GM12878 (cell line): ENCODE data around the gene BCHE. TPM values are rescaled to one million over a fixed set of nuclear protein-coding genes. Genes with fewer than 3 reads are reported as not detected.

Experiments used
- ATAC-seq: fragments of 200-7000 bp; cut with Tn5 transposase; 3 replicates; pipeline ENCODE4 v1.9.1; 2020; ENCODE audit warnings: mild to moderate bottlenecking, moderate library complexity
- BruUV-seq: library from RNA; stranded (reverse); fragments of 400-500 nt; replicated peaks from 2 replicates; lab custom pipeline; 2021; lab: Mats Ljungman, UMichigan
- CTCF ChIA-PET: fragments of 300-600 bp; sonication (Branson Sonifier 250); formaldehyde crosslinking; extraction: SDS; loops from one replicate; lab custom pipeline; 2021; ENCODE audit warnings: inconsistent platforms; lab: Yijun Ruan, JAX
- POLR2A ChIA-PET: fragments of 350-600 bp; formaldehyde crosslinking; extraction: SDS; loops from one replicate; lab custom pipeline; 2021; ENCODE audit warnings: inconsistent platforms; lab: Charles Lee
- RAD21 ChIA-PET: fragments of 300-600 bp; sonication (Branson Sonifier 250); formaldehyde crosslinking; loops from one replicate; lab custom pipeline; 2023; ENCODE audit warnings: antibody characterized with exemption; ENCODE audit not compliant: unreplicated experiment; lab: Charles Lee
- SMC1A ChIA-PET: fragments of 300-600 bp; sonication (Branson Sonifier 250); formaldehyde crosslinking; loops from one replicate; lab custom pipeline; 2023; ENCODE audit not compliant: unreplicated experiment, uncharacterized antibody; lab: Charles Lee
- DNase-seq: peaks from one replicate; pipeline ENCODE4 v3.0.0-alpha.2; 2011; ENCODE audit warnings: low read depth, low spot score
- FAIRE-seq: peaks from 3 replicates; lab custom pipeline; 2011; peaks lifted over from hg19 to GRCh38; lab: Jason Lieb, UNC
- H2AFZ ChIP-seq: 2 replicates; pipeline ENCODE4 v1.6.0; 2011; ENCODE audit warnings: low read depth, low read length, control low read depth; ENCODE audit not compliant: control insufficient read depth
- H3K27ac ChIP-seq: 2 replicates; pipeline ENCODE4 v1.5.1; 2011; ENCODE audit warnings: control low read depth; ENCODE audit not compliant: control insufficient read depth, insufficient read depth
- H3K27me3 ChIP-seq, 2 experiments: replicated peaks in 1 of 2; 2 replicates each; pipeline versions ENCODE4 v1.6.0 to v1.6.1; 2011; ENCODE audit warnings: low read length in 1 of 2; ENCODE audit not compliant: control insufficient read depth in 2 of 2, insufficient read depth in 2 of 2
- H3K36me3 ChIP-seq, 2 experiments: 2 replicates each; pipeline ENCODE4 v1.5.1; 2011; ENCODE audit warnings: low read length in 1 of 2; ENCODE audit not compliant: control insufficient read depth in 2 of 2, insufficient read depth in 2 of 2
- H3K4me1 ChIP-seq: 2 replicates; pipeline ENCODE4 v1.6.1; 2011; ENCODE audit warnings: mild to moderate bottlenecking, low read length, moderate library complexity, mixed read lengths; ENCODE audit not compliant: control insufficient read depth, insufficient read depth
- H3K4me2 ChIP-seq: 2 replicates; pipeline ENCODE4 v1.6.0; 2011; ENCODE audit warnings: control low read depth; ENCODE audit not compliant: control insufficient read depth, insufficient read depth
- H3K4me3 ChIP-seq: fragments of 200-600 bp; sonication (generic); 2 replicates; pipeline ENCODE4 v1.5.1; 2016
- H3K79me2 ChIP-seq: 2 replicates; pipeline ENCODE4 v1.6.0; 2011; ENCODE audit warnings: low read length; ENCODE audit not compliant: control insufficient read depth, insufficient read depth
- H3K9ac ChIP-seq: 2 replicates; pipeline ENCODE4 v1.8.0; 2011; ENCODE audit warnings: low read length, control low read depth, mixed read lengths; ENCODE audit not compliant: control insufficient read depth, insufficient read depth
- H3K9me3 ChIP-seq: replicated peaks from 3 replicates; pipeline ENCODE4 v1.5.1; 2011; ENCODE audit warnings: mild to moderate bottlenecking, low read length; ENCODE audit not compliant: control insufficient read depth, insufficient read depth
- H4K20me1 ChIP-seq: 2 replicates; pipeline ENCODE4 v1.6.0; 2011; ENCODE audit not compliant: control insufficient read depth, insufficient read depth
- DPF2 ChIP-seq: fragments of 450-650 bp; IDR thresholded peaks from 2 replicates; pipeline ENCODE4 v1.6.1; 2017; ENCODE audit warnings: mild to moderate bottlenecking
- JUND ChIP-seq: IDR thresholded peaks from 2 replicates; pipeline ENCODE4 v1.6.1; 2012; ENCODE audit warnings: low read depth, mild to moderate bottlenecking, low read length, improper control_type of control experiment, moderate library complexity
- MLLT1 ChIP-seq: fragments of 450-650 bp; IDR thresholded peaks from 2 replicates; pipeline ENCODE4 v1.6.1; 2016; ENCODE audit warnings: mild to moderate bottlenecking
- NBN ChIP-seq: fragments of 450-650 bp; IDR thresholded peaks from 2 replicates; pipeline ENCODE4 v1.6.1; 2016
- PAX5 ChIP-seq: IDR thresholded peaks from 2 replicates; pipeline ENCODE4 v1.6.1; 2011; ENCODE audit warnings: low read depth, low read length, borderline replicate concordance
- SREBF2 ChIP-seq: IDR thresholded peaks from 2 replicates; pipeline ENCODE4 v1.6.1; 2012; ENCODE audit warnings: mild to moderate bottlenecking, low read length
- WGBS: methylation state at CpG from one replicate; pipeline ENCODE4 v1.1.6; 2016; ENCODE audit warnings: low lambda C conversion rate; ENCODE audit not compliant: insufficient replicate concordance, insufficient coverage; ENCODE audit errors: missing lambda C conversion rate; 5-methylcytosine and 5-hydroxymethylcytosine counted together
- in situ Hi-C: fragments of 300-500 bp; cut with MboI; formaldehyde crosslinking; loops from 9 replicates; pipeline ENCODE4 v1.14.3; 2018; ENCODE audit warnings: mixed read lengths
- intact Hi-C: fragments of 100-400 bp; cut with micrococcal nuclease; formaldehyde crosslinking; loops from one replicate; pipeline ENCODE4 v1.14.2; 2022; ENCODE audit not compliant: unreplicated experiment
- polyA plus RNA-seq, 11 experiments: library from polyadenylated mRNA; depleted of rRNA in 4 of 11; unstranded in 6 of 11; stranded (reverse) in 5 of 11; fragments of >200 nt; fragmentation: Nextera tagmentation in 4 of 11; fragmentation: Illumina TruSeq in 1 of 11; extraction: Ambion mirVana in 4 of 11; extraction: Trizol in 1 of 11; gene quantifications; 1 replicate in 1 of 11; 2 replicates in 10 of 11; pipeline versions ENCODE4 v1.2.1 to v1.2.3, GENCODE V29; 2011 to 2016; ENCODE audit warnings: inconsistent platforms in 2 of 11, missing spikeins in 2 of 11, low read depth in 1 of 11
- total RNA-seq, 4 experiments: library from RNA; depleted of rRNA in 3 of 4; stranded (reverse); fragments of >200 nt in 3 of 4; fragmentation: Illumina TruSeq in 1 of 4; extraction: Trizol in 1 of 4; gene quantifications; 2 replicates each; pipeline versions ENCODE4 v1.2.1 to v1.2.3, GENCODE V29; 2013 to 2021

Gene BCHE
- total and polyA plus RNA-seq, 10 of the 15 experiments (the other 5 are each of a cell fraction or from before 2014, with no cell fraction given) = 16.8 to 233 (median 29.3) TPM

GRCh38 chr3:165835431-165835830, 1.8 kb downstream of the BCHE start:
- no peak overlapping the region for H3K9ac ChIP-seq
- ChIA-PET CTCF (interaction anchor here (1.3 to 1.6 kb wide), 3 partner anchors 13 to 19 kb away, joined by 3 to 6 read pairs (median 6); no protein-coding TSS in a partner anchor), SMC1A (interaction anchor here (0.6 to 4.3 kb wide), 10 partner anchors 11 to 431 kb away, joined by 3 to 55 read pairs (median 3); no protein-coding TSS in a partner anchor), POLR2A (interaction anchor here (0.6 to 1.3 kb wide), 4 partner anchors 11 to 41 kb away, joined by 3 to 11 read pairs (median 4); no protein-coding TSS in a partner anchor), RAD21 (interaction anchor here (1.2 to 4.6 kb wide), 11 partner anchors 10 to 151 kb away, joined by 3 to 87 read pairs (median 9); no protein-coding TSS in a partner anchor)
- intact Hi-C loops = no loop called here
- no peaks in the 10 kb centered on the region for H4K20me1 ChIP-seq
- no peak overlapping the region for H3K4me2 ChIP-seq
- WGBS = 59% methylated on average over 2 of the region's 2 CpGs
- H3K9me3 ChIP-seq = no peaks in the 10 kb centered on the region
- H2AFZ ChIP-seq = no peak overlapping the region
- no peaks in the 10 kb centered on the region for H3K79me2 ChIP-seq
- H3K4me1 ChIP-seq = no peaks in the 10 kb centered on the region
- ATAC-seq (no peak), DNase-seq (no peak), FAIRE-seq (no peak)
- in situ Hi-C loops = no loop called here
- no TSS peak for BruUV-seq
- H3K4me3 ChIP-seq = no peak overlapping the region
- H3K27me3 ChIP-seq = no peaks in the 10 kb centered on the region
- no peak for TF ChIP-seq DPF2
- TF ChIP-seq JUND = no peak
- no peak for TF ChIP-seq NBN
- TF ChIP-seq MLLT1 = 0 out of 2 replicates have a peak, but pooled peaks have one; percentile 12
- TF ChIP-seq SREBF2 = no peak
- TF ChIP-seq PAX5 = no peak
- no peaks in the 10 kb centered on the region for H3K36me3 ChIP-seq
- H3K27ac ChIP-seq = no peak overlapping the region
